GM18526 (cell line): ENCODE data around the gene PRKCI.

Experiments
- POLR2A ChIP-seq: IDR thresholded peaks from 3 replicates; pipeline ENCODE4 v1.6.1; 2011; ENCODE audit not compliant: insufficient read length; ENCODE audit errors: extremely low read depth

The PRKCI gene

GRCh38 chr3:170353485-170353884 lies 131.3 kb downstream of the PRKCI start:
- no peak for TF ChIP-seq POLR2A

- no peak for TF ChIP-seq POLR2A
These were observed 132.5 kb downstream of the PRKCI start for GRCh38 chr3:170354760-170355159.
